ENCODE results near the gene SKI.

SKI gene

DNA sequence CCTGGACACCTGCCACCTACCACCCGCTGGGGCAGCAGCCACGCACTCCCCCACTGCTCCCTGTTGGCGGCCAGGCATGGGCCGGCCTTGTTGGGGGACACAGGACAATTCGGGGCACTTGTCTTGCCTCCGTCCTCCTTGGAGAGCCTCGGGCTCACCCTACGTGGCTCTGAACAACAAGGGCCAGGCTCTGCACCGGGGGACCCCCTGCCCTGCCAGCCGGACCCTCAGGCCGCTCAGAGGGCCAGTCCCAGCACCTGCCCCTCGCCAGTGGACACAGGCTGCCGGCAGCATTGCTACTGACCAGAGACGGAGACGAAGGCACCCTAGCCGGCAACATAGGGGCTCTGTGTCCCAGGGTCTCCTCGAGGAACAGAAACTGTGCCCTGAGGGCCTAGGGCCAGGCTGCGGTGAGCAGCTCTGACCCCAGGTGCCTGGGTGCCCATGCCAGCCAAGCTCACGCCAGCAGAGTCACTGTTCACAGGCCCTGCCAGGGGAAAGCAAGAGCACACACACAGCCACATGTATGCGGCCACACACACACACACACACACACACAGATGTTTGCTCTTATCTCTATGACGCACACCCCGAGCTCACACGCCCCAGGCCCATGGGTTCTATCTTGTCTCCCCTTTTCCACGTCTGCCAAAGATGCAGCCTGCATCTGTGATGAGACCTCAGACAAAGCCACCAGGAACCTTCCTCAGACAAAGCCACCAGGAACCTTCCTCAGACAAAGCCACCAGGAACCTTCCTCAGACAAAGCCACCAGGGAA is 117.4 kb downstream of the SKI start:
- no peak for DNase-seq

DNA sequence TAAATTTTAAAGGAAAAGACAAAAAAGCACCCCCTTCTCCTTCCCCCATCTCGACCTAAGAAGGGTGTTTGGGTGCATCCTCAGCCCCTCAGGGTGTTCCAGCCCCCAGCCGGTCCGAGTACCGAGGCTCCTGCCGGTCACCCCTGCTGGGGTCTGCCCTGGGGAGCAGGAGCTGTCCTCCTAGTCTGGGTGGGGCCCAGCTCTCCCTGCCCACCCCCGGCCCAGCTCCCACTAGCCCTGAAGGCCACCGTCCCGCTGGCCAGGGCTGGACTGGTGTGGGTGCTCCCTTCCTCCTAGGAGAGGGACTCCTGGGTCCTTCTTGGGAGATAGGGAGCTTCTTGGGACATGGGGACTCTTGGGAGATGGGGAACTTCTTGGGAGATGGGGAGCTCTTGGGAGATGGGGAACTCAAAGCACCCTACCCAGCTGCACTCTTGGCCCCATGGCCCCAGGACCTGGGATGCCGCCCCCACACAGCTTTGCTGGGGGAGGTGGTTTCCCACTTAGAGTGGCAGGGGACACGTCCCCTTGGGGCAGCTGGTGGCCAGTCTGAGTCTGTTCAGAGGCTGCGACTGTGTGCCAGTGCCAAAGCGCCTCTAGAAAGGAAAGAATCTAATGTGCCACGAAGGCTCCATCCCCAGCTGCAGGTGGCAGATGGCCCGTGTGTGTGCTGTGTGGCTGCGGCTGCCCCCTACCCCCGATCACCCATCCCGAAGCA is 118.7 kb downstream of the SKI start:
- DNase-seq, result no peak

DNA sequence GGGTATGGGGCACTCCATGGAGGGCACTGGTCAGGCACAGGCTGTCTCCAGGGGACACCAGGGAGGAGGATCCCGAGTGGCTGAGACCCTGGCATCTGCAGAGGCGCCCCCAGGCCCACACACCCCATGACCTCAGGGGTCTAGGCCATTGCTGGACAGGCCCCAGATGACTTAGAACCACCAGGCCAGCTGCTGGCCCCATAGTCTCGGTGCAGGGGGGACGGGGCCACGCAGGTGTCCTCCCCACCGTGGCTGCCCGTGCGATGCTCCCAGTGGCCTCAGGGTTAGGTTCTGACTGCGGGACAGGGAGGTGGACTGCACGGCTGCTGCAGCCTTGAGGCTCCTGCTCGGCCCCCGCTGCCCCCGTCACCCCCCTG is 119.3 kb downstream of the SKI start:
- DNase-seq, result no peak

DNA sequence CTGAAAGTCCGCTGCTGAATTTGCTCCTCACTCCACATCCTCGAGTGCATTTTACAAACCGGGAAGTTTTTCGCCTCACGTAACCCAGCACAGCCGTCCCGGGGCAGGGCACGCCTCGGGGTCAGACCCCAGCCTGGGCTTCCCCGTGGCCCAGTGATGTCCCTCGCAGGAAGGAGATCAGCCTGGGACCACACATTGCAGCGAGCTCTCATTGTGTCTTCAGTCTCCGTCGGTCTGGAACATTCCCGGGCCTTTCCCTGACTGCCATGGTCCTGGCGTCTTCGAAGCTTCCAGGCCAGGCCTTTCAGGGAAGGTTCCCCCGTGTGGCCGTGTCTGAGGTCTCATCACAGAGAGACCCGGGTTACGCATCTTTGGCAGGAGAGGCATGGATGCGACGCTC is 119.8 kb downstream of the SKI start:
- no peak for DNase-seq

DNA sequence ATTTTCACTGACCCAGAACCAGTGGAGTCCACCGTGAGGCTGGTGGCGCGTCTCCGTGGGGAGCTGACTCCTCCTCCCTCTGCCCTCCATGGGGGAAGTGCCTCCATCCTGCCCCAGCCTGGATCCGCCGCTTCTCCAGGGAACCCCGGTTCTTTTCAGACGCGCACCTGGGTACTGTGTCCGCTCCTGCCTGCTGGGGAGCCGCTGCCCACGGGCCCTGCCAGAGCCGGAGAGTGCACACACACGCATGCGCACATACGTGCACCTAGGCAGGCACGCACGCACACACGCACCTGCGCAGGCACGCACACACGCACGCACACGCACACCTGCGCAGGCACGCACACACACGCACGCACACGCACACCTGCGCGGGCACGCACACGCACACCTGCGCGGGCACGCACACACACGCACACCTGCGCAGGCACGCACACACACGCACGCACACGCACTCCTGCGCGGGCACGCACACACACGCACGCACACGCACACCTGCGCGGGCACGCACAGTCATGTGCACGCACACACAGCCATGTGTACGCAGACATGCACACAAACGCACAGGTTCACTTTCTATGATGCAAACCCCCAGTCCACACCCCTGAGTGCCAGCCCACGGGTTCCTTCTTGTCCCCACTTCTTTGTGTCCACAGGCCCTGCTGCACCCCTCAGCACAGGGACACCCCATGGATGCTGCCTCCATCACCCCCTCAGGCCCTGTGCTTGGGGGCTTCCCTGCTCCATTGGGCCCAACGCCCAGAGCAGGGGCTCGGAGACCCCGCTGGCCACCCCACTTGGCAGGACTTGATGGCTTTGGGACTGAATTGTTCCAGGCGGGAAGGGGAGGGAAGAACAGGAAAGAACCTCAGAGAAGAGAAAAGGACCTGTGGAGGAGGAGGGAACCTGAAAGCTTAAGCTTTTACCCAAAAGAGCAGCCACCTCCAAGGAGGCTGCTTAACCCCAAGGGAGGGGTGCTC is 120.5 kb downstream of the SKI start:
- DNase-seq, result no peak

DNA sequence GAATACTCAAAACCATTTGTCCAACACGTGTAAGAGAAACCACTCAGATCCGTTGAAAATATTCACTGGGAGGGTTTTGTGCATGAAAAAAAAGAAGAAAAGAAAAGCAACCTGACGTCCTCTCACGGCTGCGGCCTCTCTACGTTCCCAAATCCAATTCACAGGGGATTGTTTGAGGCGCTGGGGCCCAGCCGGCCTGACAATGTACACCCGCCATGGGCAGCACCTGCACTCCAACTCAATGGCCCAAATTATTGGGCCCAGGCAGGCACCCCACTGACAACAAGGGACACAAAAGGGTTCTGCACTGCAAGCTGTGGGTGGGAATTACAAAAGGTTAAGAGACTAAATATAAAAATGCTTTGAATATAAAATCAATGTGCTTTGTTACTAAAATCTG is 121.7 kb downstream of the SKI start:
- no peak for DNase-seq

DNA sequence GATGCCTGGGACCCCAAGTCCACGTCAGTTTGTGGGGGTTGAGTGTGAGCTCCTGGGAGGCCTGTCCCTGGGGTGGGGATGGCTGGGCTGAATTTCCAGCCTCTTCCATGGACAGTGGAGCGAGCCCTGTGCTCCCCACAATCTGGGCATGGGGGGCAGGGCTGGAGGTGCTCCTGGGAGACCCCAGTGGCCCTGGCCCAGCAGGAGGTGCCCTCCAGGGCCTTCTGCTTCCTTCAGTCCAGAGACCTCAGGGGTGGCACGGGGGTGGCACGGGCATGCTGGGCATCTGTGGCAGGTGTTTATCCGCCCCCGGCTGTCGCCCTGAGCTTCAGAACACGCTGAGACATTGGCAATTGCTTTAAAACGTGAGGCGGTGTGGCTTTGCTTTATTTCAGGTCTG is 122.4 kb downstream of the SKI start:
- DNase-seq, result no peak

DNA sequence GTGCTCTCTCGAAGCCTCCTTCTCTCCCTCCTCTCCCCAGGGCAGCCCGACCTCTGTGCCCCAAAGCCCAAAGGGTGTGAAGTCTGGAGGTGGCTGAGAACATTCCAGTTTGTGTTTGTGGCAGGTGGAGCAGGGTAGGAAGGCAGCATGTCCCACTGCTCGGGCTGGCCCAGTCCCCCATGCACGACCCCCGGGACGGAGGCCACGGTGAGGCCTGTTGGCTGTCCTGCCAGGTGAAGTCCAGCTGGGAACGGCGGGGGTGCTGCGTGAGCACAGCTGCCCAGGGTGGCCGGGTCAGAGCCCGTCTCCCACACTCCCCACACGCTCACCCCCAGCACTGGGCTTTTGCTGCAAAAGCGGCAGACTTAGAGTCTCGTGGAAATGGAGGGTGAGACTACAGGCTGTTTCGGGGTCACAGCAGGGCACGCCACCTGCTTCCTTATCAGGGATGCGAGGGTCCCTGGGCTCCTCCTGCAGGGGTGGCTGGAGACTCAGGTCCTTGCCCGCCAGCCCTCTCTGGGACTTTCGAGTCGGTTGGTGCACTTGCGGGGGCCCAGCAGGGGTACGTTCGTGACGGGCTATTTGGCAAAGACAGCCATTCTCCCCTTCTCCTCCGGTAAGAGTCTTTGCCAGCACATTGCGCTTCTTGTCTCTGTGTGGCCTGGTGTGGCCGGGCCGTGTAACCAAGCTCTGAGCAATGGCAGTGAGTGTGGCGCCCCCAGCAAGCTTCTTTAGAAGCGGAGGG is 123.0 kb downstream of the SKI start:
- DNase-seq, result no peak

DNA sequence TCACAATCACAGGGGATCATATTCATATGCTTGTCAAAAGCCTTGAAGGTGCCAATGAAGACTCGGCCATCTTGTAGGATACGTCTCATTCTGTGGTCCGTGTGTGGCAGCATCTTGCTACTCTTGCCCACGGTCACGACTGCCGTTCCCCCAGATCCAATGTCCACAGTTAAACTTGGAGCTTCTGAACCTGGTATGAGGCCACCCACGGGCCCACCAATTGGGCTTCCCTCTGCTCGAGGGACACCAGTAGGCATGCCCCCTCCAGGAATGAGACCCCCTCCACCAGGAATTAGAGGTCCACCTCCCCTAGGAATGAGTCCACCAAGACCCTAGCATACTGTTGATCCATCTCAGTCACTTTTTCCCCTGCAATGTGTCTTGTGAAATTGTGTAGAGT is 123.6 kb downstream of the SKI start:
- DNase-seq, result no peak

DNA sequence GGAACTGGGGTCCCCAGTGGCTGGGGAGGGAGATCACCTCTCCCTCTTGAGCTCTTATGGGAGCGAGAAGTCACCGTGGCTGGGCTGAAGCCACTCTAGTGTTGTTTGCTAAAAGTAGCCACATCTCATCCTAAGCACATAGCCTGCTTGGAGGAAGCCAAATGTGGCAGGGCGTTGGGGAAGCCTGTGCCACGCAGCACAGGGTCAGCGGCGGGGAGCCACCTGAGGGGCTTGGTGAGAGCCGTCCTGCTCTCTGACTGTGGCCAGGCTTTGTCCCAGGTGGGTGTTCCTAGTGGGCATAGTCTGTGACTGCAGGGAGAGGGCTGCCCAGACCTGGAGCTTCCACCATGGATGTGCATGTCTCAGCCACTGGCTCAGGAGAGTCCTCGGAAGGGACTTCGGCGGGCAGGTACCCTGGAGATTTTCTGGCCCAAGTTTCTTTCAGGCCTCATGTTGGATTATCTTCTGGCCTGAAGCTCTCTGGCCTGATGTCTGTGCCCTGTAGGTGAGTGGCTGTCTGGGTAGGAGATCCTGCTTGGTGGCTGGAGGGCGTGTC is 124.3 kb downstream of the SKI start:
- DNase-seq, result no peak

DNA sequence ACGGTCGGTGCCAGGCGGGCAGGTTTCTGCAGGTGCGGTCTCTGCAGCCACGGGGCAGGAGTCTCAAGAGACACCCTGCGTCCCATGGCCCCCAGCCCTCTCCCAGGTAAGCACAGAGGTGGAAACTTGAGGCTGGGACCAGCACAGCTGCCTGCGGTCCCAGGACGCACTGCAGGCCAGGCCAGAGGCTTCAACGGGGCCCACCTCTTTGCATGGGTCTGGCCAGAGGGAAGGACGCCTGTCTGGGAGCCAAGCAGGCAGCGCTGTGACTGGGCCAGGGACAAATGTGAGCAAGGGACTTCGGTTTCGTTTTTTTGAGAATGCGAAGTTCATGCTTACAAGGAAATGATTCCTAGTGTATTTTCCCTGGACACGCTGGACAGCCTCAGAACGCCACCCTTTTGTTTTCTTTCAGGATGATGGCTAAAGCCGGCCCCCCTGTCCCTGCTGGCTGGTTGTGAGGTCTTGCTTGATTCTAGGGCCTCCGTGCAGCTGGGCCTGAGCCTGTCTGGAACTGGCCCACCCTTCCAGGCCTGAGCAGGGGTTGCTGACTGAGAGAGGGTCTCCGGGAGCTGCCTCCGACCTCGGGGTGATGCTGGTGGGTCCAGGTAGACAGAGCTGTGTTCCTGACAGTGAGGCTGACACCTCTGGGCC is 124.9 kb downstream of the SKI start:
- no peak for DNase-seq

DNA sequence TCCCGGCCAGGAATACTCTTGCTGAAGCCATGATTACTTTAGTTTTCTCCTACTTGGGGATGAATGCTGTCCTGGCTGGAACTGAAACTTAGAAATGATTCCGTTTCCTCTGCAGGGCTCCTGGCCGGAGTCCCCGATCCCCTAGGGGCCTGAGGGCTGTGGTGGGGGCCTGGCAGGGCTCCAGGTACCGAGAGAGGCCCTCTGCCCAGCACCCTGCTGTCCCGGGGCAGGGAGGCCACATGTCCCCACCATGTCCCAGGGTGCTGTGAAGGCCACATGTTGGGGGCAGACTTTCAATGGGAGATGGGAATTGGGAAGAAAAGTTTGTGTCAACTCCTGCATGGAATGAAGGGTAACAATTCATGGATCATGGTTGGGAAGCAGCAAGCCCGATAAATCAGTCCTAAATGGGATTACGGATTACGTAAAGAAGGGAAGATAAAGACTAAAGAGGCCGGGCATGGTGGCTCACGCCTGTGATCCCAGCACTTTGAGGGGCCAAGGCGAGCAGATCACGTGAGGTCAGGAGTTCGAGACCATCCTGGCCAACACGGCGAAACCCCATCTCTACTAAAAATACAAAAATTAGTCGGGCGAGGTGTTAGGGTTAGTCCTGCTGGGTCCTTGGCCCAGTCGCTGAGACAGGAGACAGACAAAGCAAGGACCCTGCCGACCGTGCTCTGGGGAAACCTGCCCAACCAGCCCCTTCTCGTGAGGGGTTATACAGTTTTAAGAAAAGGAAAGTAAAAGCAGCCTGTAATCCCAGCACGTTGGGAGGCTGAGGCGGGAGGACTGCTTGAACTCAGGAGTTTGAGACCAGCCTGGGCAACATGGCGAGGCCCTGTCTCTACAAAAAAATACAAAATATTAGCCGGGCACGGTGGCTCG is 125.7 kb downstream of the SKI start:
- DNase-seq, result no peak

DNA sequence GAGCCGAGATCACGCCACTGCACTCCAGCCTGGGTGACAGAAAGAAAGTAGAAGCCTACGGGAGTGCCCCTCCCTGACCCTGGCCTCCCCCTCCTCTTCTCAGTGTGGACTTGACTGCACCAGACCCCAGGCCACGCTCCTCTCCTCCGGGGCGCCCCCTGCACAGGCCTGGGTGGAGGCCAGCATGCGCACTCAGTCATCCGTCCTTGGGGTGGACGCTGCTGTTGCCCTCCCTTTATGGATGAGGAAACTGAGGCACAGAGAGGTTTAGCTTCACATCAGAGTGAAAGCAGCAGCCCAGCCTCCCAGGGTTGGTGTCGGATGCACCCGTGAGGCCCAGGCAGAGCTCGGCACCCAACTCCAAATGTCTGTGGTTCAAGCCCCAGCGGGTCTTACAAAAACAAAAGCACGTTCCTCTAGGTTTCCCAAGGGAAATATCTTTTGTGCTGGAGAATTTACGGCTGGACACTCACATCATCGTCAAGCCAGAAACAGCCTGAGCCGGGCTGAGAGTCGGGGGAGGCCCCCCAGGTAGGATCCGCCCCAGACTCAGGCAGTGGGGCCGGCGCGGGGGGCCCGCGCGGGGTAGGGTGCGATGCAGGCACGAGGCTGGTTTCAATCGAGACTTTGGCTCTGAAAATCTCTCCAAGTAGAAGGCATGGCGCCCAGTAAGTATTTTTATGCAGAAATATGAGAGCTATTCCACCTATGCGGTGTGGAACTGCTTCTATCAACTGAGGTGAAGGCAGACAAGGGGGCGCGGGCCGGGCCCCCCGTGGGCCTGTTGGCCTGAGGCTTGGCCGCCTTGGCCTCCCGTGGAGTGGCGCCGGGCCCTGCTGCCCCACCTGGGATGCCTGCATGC is 126.6 kb downstream of the SKI start:
- no peak for DNase-seq

DNA sequence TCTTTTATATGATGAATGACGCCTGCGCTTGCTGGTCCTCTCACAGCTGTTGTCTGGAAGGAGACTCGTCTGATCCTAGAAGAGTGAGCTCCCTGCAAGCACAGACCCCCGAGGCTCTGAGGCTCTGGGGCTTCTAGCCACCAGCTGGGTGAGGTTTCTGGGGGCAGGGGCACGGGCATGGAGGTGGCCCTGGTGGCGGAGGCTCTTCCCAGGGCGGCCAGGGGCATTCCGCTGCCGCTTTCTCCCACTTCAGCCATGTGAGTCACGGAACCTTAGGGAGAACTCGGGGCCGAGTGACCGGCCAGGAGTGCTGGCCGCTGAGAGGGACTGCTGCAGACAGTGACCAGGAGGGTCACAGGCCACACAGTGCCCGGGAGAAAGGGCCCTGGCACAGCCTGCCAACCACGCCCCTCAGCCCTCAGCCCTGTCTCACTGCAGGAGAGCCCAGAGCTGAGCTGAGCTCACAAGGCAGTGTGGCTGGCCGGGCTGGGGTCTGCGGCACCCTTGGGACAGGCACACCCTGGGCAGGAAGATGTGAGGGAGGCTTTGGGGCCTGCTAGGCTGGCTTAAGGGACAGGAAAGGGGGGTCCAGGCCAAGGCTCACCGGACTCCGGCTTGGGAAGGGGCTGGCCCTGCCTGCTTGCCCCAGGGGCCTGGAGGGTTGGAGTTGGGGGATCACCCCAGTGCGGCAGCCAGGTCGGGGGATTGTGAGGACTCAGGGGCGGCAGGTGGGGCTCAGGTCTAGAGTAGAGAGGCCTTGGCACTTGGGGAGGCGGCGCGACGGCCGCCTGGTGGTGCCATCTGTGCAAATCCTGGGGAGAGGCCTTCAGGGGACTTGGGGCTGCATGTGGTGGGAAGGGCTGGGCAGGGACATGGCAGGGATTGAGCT is 127.5 kb downstream of the SKI start:
- no peak for DNase-seq

DNA sequence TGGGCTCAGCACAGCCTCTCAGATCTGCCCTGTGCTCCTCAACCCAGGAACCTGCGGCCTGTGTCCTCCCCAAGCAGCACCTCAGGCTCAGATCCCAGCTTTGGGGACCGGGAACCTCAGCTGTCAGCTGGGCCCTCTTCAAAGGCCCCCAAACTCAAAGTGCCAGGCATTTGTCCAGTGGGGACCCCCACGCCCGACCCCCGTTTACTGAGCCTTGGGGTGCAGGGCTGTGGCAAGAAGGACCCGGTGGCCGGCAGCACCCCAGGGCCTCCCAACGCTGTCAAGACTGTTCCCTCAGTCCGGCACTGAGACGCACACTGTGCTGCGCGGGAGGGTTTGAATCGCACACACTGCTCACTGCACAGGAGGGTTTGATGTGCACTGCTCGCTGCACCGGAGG is 128.3 kb downstream of the SKI start:
- DNase-seq, result no peak

DNA sequence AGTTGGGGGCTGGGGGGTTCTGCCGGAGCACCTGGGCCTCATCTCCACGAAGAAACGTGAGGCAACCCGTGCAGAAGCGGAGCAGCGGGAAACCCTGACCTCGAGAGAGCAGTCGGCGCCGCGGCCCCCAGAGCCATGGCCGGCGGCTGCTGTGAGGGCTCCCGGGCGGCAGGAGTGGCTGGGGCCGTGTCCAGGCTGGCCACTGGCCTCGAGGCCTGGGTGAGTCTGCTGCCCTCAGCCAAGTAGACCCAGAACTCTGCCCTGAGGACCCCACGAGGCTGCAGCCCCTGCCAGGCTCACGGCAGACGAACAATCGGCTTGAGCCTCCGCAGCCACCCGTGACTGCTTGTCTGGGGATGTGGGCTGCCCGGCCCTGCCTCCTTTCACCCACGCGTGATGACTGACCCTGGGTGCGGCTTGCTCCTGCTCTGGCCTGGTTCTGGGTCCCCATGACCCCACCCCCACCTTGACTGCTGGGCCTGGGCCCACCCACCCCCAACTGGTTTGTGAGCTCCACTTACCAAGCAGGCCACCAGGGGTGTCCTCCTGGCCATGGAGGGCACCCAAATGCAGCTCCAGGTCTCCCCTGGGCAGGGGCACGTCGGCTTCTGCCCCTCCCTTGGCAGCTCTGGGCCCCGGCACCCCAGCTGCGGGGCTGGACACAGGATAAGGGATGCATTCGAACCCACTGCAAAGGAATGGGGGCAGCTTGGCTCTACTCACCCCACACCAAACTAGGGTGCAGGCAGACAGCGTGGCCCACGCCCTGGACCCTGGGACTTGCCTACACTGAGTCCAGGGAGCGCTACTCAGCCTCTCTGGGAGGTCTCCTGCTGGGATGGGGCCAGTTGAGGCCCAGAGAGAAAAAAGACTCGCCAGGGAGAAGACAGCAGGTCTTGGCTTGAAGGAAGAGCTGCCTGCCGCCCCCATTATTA is 129.1 kb downstream of the SKI start:
- DNase-seq, result no peak

DNA sequence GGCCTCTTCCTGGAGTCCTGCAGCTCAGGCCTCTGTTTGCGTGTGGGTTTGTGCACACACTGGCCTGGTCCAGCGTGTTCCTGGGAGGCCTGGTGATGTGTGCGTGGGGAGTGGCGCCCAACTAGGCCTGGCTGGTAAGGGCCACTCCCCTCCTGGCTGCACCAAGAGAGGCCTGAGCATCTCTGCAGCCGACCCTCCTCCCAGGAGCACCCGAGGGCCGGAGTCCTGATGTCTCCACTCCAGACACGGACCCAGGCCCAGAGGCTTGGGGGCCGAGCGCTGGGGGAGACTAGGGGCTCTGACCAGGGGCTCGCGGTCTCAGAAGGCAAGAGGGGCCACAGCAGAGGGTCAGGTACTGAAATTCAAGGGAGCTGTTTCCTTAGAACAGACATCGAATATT is 130.0 kb downstream of the SKI start:
- DNase-seq, result no peak

Data from NCI-H187 (cell line).